Measurements from ENCODE around the gene C1GALT1C1L. TPM values are rescaled to one million over a fixed set of nuclear protein-coding genes. Genes with fewer than 3 reads are reported as not detected.
"Not testable (repeated sequence)": the region's sequence is repeated elsewhere in the genome, so short reads cannot be mapped to it uniquely, and the experiment has no call there.

C1GALT1C1L gene
- total and polyA plus RNA-seq, 2 experiments from 2014 or later, result 0.41 TPM; not detected in 1

DNA sequence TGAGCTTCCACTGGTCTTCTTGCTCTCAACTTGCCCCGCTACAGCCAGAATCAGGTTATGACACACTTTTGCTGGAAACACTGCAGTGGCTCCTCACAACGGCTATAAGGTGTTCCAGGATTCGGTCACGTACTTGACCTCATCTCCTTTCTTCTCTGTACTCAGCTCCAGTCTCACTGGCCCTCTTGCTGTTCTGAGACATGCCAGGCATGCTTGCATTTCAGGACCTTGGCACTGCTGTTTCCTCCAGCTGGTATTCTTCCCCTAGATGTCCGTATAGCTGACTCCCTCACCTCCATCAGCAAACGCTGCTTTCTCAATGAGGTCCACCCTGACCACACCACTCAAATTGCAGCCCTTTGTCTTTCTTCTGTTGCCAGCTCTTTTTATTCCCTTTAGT lies 31.9 kb upstream of the C1GALT1C1L start:
- Histone ChIP-seq H3F3A (ENCODE audit: insufficient read depth) (no peaks in the 10 kb centered on the region), H2AFZ (peak overlapping the region; percentile 69), H3K4me2 (ENCODE audit: unreplicated experiment) (no peak overlapping the region), H3K79me2 (ENCODE audit: insufficient read depth) (no peaks in the 10 kb centered on the region), H3K9me2 (ENCODE audit: insufficient read depth) (no peaks in the 10 kb centered on the region), H3K9me3 (ENCODE audit: low read depth) (no peaks in the 10 kb centered on the region), H3K36me3 (ENCODE audit: low read depth) (no peaks in the 10 kb centered on the region), H3K27me3 (replicated peaks; ENCODE audit: insufficient read depth) (no peaks in the 10 kb centered on the region), H3K9ac (no peak overlapping the region), H3K4me1 (ENCODE audit: insufficient read depth) (peaks cover 24% of the 10 kb centered on the region), H3K4me3 (no peak overlapping the region), H4K20me1 (ENCODE audit: insufficient read depth) (no peaks in the 10 kb centered on the region), H3K27ac (no peak overlapping the region)
- in situ Hi-C loops (cut with MboI), result no loop called here
- no peak for TF ChIP-seq EZH2phosphoT487 (IDR thresholded peaks at IDR 0.05; ENCODE audit: insufficient read depth, low read depth)
- no peak for TF ChIP-seq EZH2 (IDR thresholded peaks at IDR 0.05; ENCODE audit: insufficient read depth, poor library complexity, severe bottlenecking)
- DNase-seq, result no peak
- WGBS, 2 experiments (ENCODE audit: low coverage in 1 of 2, low lambda C conversion rate in 2 of 2, missing lambda C conversion rate in 2 of 2), result 92 to 96% methylated on average over 6 of the region's 6 CpGs

- peak; percentile 94 for DNase-seq
- H3K9me3 ChIP-seq (ENCODE audit: low read depth), result no peaks in the 10 kb centered on the region
- WGBS, 2 experiments (ENCODE audit: low coverage in 1 of 2, low lambda C conversion rate in 2 of 2, missing lambda C conversion rate in 2 of 2), result 19 to 23% methylated on average over 7 of the region's 7 CpGs
- H3K4me3 ChIP-seq, result no peak overlapping the region
- no peaks in the 10 kb centered on the region for H3K79me2 ChIP-seq (ENCODE audit: insufficient read depth)
- in situ Hi-C loops (cut with MboI), result no loop called here
- H3K9ac ChIP-seq, result peak overlapping the region; percentile 17
- H4K20me1 ChIP-seq (ENCODE audit: insufficient read depth), result no peaks in the 10 kb centered on the region
- H3K4me1 ChIP-seq (ENCODE audit: insufficient read depth), result peaks cover 20% of the 10 kb centered on the region; the same call in 1 of the 2 replicates
- no peaks in the 10 kb centered on the region for H3K36me3 ChIP-seq (ENCODE audit: low read depth)
- H3K4me2 ChIP-seq (ENCODE audit: unreplicated experiment), result peak overlapping the region; percentile 16
- TF ChIP-seq EZH2 (IDR thresholded peaks at IDR 0.05; ENCODE audit: insufficient read depth, poor library complexity, severe bottlenecking) (no peak), EZH2phosphoT487 (IDR thresholded peaks at IDR 0.05; ENCODE audit: insufficient read depth, low read depth) (no peak)
- H3K27me3 ChIP-seq (replicated peaks; ENCODE audit: insufficient read depth), result no peaks in the 10 kb centered on the region
- H3K9me2 ChIP-seq (ENCODE audit: insufficient read depth), result no peaks in the 10 kb centered on the region
- H2AFZ ChIP-seq, result peak overlapping the region; percentile 69
- H3K27ac ChIP-seq, result peak overlapping the region; percentile 53
- H3F3A ChIP-seq (ENCODE audit: insufficient read depth), result no peaks in the 10 kb centered on the region
These were observed 31.2 kb upstream of the C1GALT1C1L start for GRCh38 chr2:43707255-43708015.

- Histone ChIP-seq H4K20me1 (ENCODE audit: insufficient read depth) (no peaks in the 10 kb centered on the region), H3K9me2 (ENCODE audit: insufficient read depth) (no peaks in the 10 kb centered on the region), H3K27ac (no peak overlapping the region), H3K79me2 (ENCODE audit: insufficient read depth) (no peaks in the 10 kb centered on the region), H3K4me1 (ENCODE audit: insufficient read depth) (no peaks in the 10 kb centered on the region), H3F3A (ENCODE audit: insufficient read depth) (no peaks in the 10 kb centered on the region), H3K9ac (no peak overlapping the region), H3K4me2 (ENCODE audit: unreplicated experiment) (no peak overlapping the region), H3K27me3 (replicated peaks; ENCODE audit: insufficient read depth) (no peaks in the 10 kb centered on the region), H3K36me3 (ENCODE audit: low read depth) (no peaks in the 10 kb centered on the region), H3K4me3 (no peak overlapping the region), H2AFZ (no peak overlapping the region), H3K9me3 (ENCODE audit: low read depth) (no peaks in the 10 kb centered on the region)
- TF ChIP-seq EZH2phosphoT487 (IDR thresholded peaks at IDR 0.05; ENCODE audit: insufficient read depth, low read depth) (no peak), EZH2 (IDR thresholded peaks at IDR 0.05; ENCODE audit: insufficient read depth, poor library complexity, severe bottlenecking) (no peak)
- in situ Hi-C loops (cut with MboI), result no loop called here
- no peak for DNase-seq
These were observed 24.9 kb upstream of the C1GALT1C1L start for GRCh38 chr2:43701111-43701510.

- in situ Hi-C loops (cut with MboI), result no loop called here
- H3K9me3 ChIP-seq (ENCODE audit: low read depth), result no peaks in the 10 kb centered on the region
- H3K9ac ChIP-seq, result no peak overlapping the region
- H3K36me3 ChIP-seq (ENCODE audit: low read depth), result no peaks in the 10 kb centered on the region
- no peak overlapping the region for H3K27ac ChIP-seq
- no peaks in the 10 kb centered on the region; the same call in 1 of the 2 replicates for H3K9me2 ChIP-seq (ENCODE audit: insufficient read depth)
- no peak overlapping the region for H3K4me2 ChIP-seq (ENCODE audit: unreplicated experiment)
- 27 to 36% methylated on average over 3 of the region's 3 CpGs for WGBS, 2 experiments (ENCODE audit: low coverage in 1 of 2, low lambda C conversion rate in 2 of 2, missing lambda C conversion rate in 2 of 2)
- no peak for DNase-seq
- H2AFZ ChIP-seq, result no peak overlapping the region
- H3F3A ChIP-seq (ENCODE audit: insufficient read depth), result no peaks in the 10 kb centered on the region
- no peak overlapping the region for H3K4me3 ChIP-seq
- no peaks in the 10 kb centered on the region for H3K27me3 ChIP-seq (replicated peaks; ENCODE audit: insufficient read depth)
- no peaks in the 10 kb centered on the region for H3K79me2 ChIP-seq (ENCODE audit: insufficient read depth)
- H4K20me1 ChIP-seq (ENCODE audit: insufficient read depth), result no peaks in the 10 kb centered on the region
- no peaks in the 10 kb centered on the region for H3K4me1 ChIP-seq (ENCODE audit: insufficient read depth)
- TF ChIP-seq EZH2phosphoT487 (IDR thresholded peaks at IDR 0.05; ENCODE audit: insufficient read depth, low read depth) (no peak), EZH2 (IDR thresholded peaks at IDR 0.05; ENCODE audit: insufficient read depth, poor library complexity, severe bottlenecking) (no peak)
These were observed 23.5 kb upstream of the C1GALT1C1L start for GRCh38 chr2:43699761-43700160.

- H3K9ac ChIP-seq; H3K9me3 ChIP-seq (ENCODE audit: low read depth); H3K9me2 ChIP-seq (ENCODE audit: insufficient read depth); H3K79me2 ChIP-seq (ENCODE audit: insufficient read depth); H3K4me1 ChIP-seq (ENCODE audit: insufficient read depth); H3K27me3 ChIP-seq (replicated peaks; ENCODE audit: insufficient read depth); H2AFZ ChIP-seq; H3K27ac ChIP-seq; DNase-seq; H4K20me1 ChIP-seq (ENCODE audit: insufficient read depth); H3F3A ChIP-seq (ENCODE audit: insufficient read depth); H3K36me3 ChIP-seq (ENCODE audit: low read depth); H3K4me3 ChIP-seq; in situ Hi-C loops (cut with MboI); H3K4me2 ChIP-seq (ENCODE audit: unreplicated experiment): not testable (repeated sequence)
- WGBS, 2 experiments (ENCODE audit: low coverage in 1 of 2, low lambda C conversion rate in 2 of 2, missing lambda C conversion rate in 2 of 2), result 91 to 95% methylated on average over 6 of the region's 6 CpGs
These were observed 21.9 kb upstream of the C1GALT1C1L start for GRCh38 chr2:43698140-43698539.
